Esophagus muscularis mucosa (tissue), 4 donors: Measurements from ENCODE around the gene LRIG2. TPM values are rescaled to one million over a fixed set of nuclear protein-coding genes. Genes with fewer than 3 reads are reported as not detected.

Source experiments
- DNase-seq: peaks from one replicate; pipeline ENCODE4 v3.0.0-alpha.2; 2017; ENCODE audit errors: extremely low spot score
- H3K27ac ChIP-seq, 4 donors: fragments of 200-600 bp; sonication (generic); replicated peaks in 1 of 4; 1 replicate in 3 of 4; 2 replicates in 1 of 4; pipeline ENCODE4 v1.5.1; 2016 to 2019; ENCODE audit warnings: mild to moderate bottlenecking in 1 of 4
- H3K27me3 ChIP-seq, 4 donors: fragments of 200-600 bp; sonication (generic); one replicate each; pipeline versions ENCODE4 v1.5.1 to v1.6.0; 2016 to 2019
- H3K36me3 ChIP-seq, 4 donors: fragments of 200-600 bp; sonication (generic); one replicate each; pipeline ENCODE4 v1.5.1; 2016 to 2019
- H3K4me1 ChIP-seq, 4 donors: fragments of 200-600 bp; sonication (generic); one replicate each; pipeline ENCODE4 v1.5.1; 2016 to 2019
- H3K4me3 ChIP-seq, 4 donors: fragments of 200-600 bp; sonication (generic); 1 replicate in 2 of 4; 2 replicates in 2 of 4; pipeline ENCODE4 v1.5.1; 2016 to 2019; ENCODE audit warnings: mild to moderate bottlenecking in 4 of 4, moderate library complexity in 1 of 4
- H3K9me3 ChIP-seq, 4 donors: fragments of 200-600 bp; sonication (generic); 1 replicate in 3 of 4; 2 replicates in 1 of 4; pipeline ENCODE4 v1.5.1; 2016 to 2019
- EP300 ChIP-seq: sonication (generic); formaldehyde crosslinking; IDR thresholded peaks from one replicate; pipeline ENCODE4 v1.6.1; 2017; ENCODE audit warnings: antibody characterized with exemption
- POLR2A ChIP-seq: fragments of 450-650 bp; IDR thresholded peaks from one replicate; pipeline ENCODE4 v1.6.1; 2017; ENCODE audit warnings: antibody characterized with exemption, moderate library complexity, mild to moderate bottlenecking, low read depth
- POLR2AphosphoS5 ChIP-seq, 2 donors: sonication (generic); formaldehyde crosslinking; IDR thresholded peaks; one replicate each; pipeline ENCODE4 v1.6.1; 2017; ENCODE audit warnings: antibody characterized with exemption in 2 of 2
- WGBS: methylation state at CpG from one replicate; pipeline ENCODE4 v1.1.5; 2018; 5-methylcytosine and 5-hydroxymethylcytosine counted together
- intact Hi-C: fragments of 100-400 bp; cut with DNase I; formaldehyde crosslinking; loops from one replicate; pipeline ENCODE4 v1.15.1; 2023
- total RNA-seq, 4 donors: library from RNA; depleted of rRNA; stranded (reverse); fragments of >200 nt; gene quantifications; one replicate each; pipeline versions ENCODE4 v1.1.0 to v1.2.1, GENCODE V29; 2016
- TF ChIP-seq, protein P1 (sequence below), 3 experiments: fragments of 200-600 bp in 2 of 3; fragments of 450-650 bp in 1 of 3; sonication (generic) in 2 of 3; IDR thresholded peaks; one replicate each; pipeline ENCODE4 v1.5.1; 2017 to 2019; ENCODE audit warnings: antibody characterized with exemption in 3 of 3, mild to moderate bottlenecking in 2 of 3, moderate library complexity in 1 of 3

LRIG2 gene
- total RNA-seq, 4 donors from 2014 or later: 8.9 to 13.9 (median 11.3) TPM

DNA sequence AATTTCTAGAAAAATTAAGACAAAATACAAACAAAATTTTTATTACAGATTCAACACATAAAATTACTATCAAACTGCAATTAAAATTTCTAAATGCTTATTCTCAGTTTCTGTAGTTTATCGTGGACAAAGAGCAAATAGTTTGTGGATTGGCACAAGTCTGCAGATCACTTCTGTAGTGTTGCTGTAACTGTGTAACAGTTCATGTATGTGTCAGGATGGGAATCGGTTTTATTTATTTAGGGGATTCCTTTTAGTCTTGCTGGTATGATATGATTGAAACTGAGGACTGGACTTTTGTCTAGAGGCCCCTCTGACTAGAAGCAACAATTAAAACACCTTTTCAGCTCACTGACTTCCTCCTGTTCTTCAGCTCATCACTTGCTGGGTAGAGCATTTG lies 60.8 kb downstream of the LRIG2 start:
- H3K36me3 ChIP-seq: peaks cover 0 to 8% (median 4%) of the 10 kb centered on the region in 4 donors
- H3K4me1 ChIP-seq: peaks cover 0 to 14% (median 9%) of the 10 kb centered on the region in 4 donors
- no peak overlapping the region for H3K27ac ChIP-seq
- no peaks in the 10 kb centered on the region for H3K9me3 ChIP-seq
- no peaks in the 10 kb centered on the region for H3K27me3 ChIP-seq
- WGBS: 61% methylated on average over 2 of the region's 2 CpGs
- TF ChIP-seq POLR2A (no peak), POLR2AphosphoS5 (IDR thresholded peaks at IDR 0.05) (no peak)
- TF ChIP-seq, protein P1, sequence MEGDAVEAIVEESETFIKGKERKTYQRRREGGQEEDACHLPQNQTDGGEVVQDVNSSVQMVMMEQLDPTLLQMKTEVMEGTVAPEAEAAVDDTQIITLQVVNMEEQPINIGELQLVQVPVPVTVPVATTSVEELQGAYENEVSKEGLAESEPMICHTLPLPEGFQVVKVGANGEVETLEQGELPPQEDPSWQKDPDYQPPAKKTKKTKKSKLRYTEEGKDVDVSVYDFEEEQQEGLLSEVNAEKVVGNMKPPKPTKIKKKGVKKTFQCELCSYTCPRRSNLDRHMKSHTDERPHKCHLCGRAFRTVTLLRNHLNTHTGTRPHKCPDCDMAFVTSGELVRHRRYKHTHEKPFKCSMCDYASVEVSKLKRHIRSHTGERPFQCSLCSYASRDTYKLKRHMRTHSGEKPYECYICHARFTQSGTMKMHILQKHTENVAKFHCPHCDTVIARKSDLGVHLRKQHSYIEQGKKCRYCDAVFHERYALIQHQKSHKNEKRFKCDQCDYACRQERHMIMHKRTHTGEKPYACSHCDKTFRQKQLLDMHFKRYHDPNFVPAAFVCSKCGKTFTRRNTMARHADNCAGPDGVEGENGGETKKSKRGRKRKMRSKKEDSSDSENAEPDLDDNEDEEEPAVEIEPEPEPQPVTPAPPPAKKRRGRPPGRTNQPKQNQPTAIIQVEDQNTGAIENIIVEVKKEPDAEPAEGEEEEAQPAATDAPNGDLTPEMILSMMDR (IDR thresholded peaks at IDR 0.05): no peak
- intact Hi-C loops: no loop called here
- DNase-seq: no peak
- H3K4me3 ChIP-seq: no peak overlapping the region

DNA sequence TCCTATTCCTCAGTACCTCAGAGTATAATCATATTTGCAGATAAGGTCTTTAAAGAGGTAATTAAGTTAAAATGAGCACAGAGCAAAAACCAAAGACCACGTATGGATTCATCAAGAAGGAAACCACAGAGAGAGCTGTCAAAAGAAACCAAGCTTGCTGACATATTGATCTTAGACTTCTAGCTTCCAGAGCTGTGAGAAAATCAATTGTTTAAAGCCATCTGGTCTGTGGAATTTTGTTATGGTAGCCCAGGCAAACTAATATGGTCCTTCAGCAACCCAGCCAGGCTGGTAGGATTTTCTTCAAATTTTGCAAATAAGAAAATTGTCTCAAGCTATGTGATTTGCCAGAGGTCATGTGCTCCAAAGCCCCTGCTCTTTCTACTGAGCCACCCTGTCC lies 62.5 kb downstream of the LRIG2 start:
- H3K27me3 ChIP-seq: no peaks in the 10 kb centered on the region
- DNase-seq: no peak
- peaks cover 0 to 16% (median 10%) of the 10 kb centered on the region in 4 donors for H3K4me1 ChIP-seq
- 88% methylated on average over 1 of the region's 1 CpG for WGBS
- no peak overlapping the region for H3K27ac ChIP-seq
- no peaks in the 10 kb centered on the region for H3K36me3 ChIP-seq
- no peak overlapping the region for H3K4me3 ChIP-seq
- TF ChIP-seq EP300 (no peak), POLR2A (no peak), POLR2AphosphoS5 (IDR thresholded peaks at IDR 0.05) (no peak)
- TF ChIP-seq, protein P1 (IDR thresholded peaks at IDR 0.05): no peak
- intact Hi-C loops: no loop called here
- no peaks in the 10 kb centered on the region for H3K9me3 ChIP-seq

DNA sequence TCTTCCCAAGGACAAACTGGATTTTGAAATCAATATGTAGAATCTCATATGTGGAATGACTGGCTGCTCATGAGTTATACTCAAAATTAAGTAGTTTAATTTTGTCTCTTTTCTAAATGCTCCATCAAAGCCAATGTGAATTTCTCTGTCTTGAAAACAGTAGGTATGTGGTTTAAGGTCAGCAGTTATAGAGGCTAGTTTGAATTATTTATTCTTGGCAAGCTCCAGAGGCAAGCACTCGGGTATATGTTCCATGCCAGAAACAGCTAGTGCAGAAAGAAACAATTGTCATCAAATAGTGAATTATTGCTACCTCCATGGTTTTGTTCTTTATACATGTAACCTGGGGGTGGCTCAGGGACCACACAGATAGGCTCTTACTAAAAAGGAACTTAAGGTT lies 63.5 kb downstream of the LRIG2 start:
- intact Hi-C loops: no loop called here
- DNase-seq: no peak
- TF ChIP-seq EP300: no peak
- TF ChIP-seq POLR2AphosphoS5 (IDR thresholded peaks at IDR 0.05): no peak
- TF ChIP-seq, protein P1 (IDR thresholded peaks at IDR 0.05): no peak
- TF ChIP-seq POLR2A: no peak
- H3K4me3 ChIP-seq: no peak overlapping the region
- H3K9me3 ChIP-seq: no peaks in the 10 kb centered on the region
- peaks cover 0 to 27% (median 20%) of the 10 kb centered on the region in 4 donors for H3K4me1 ChIP-seq
- no peaks in the 10 kb centered on the region for H3K27me3 ChIP-seq
- H3K36me3 ChIP-seq: no peaks in the 10 kb centered on the region
- H3K27ac ChIP-seq: no peak overlapping the region
- 50% methylated on average over 1 of the region's 1 CpG for WGBS

DNA sequence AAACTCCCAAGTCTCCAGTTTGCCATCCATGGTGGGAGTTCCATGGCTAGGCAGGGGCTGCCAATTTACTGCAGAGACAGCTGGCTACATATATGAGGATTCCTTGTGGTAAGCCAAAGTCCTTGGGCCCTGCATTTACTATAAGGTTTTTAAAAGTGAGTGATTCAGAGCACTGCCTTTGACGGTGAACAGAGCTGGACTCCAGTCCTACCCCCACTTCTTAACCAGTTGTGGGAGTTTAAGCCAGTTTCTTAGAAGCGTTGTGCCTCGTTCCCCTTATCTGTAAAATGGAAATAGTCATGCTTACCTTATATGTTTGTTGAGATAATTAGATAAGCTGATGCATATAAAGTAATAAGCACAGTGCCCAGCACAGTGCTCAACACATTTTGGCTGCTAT lies 64.6 kb downstream of the LRIG2 start:
- WGBS: 87% methylated on average over 3 of the region's 3 CpGs
- Histone ChIP-seq H3K27me3 (no peaks in the 10 kb centered on the region), H3K27ac (no peak overlapping the region), H3K36me3 (no peaks in the 10 kb centered on the region), H3K4me1 (peaks cover 2 to 35% (median 31%) of the 10 kb centered on the region in 4 donors), H3K9me3 (no peaks in the 10 kb centered on the region), H3K4me3 (no peak overlapping the region)
- no peak for DNase-seq
- TF ChIP-seq POLR2AphosphoS5 (IDR thresholded peaks at IDR 0.05): no peak
- TF ChIP-seq POLR2A: no peak
- TF ChIP-seq, protein P1 (IDR thresholded peaks at IDR 0.05): no peak
- TF ChIP-seq EP300: no peak
- intact Hi-C loops: no loop called here

DNA sequence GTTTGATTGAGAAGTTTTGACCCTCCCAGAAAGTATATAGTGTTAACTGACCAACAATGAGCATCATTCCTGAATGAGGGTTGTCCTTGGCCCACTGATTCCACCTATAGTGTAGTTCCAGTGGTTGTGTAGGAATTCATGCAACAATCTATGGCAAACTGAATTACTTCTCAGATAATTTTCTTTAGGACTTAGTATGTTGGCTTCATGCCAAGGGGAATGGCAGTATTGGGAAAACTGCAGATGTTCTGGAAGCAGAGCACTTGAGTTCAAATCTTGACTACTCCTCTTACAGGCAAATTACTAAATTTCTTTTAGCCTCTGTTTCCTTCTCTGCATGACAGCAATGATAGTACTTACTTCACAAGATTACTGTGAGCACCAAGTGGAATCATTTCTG lies 65.8 kb downstream of the LRIG2 start:
- intact Hi-C loops: no loop called here
- TF ChIP-seq POLR2A (no peak), POLR2AphosphoS5 (IDR thresholded peaks at IDR 0.05) (no peak), EP300 (no peak)
- TF ChIP-seq, protein P1 (IDR thresholded peaks at IDR 0.05): no peak
- no peak for DNase-seq
- Histone ChIP-seq H3K27me3 (no peaks in the 10 kb centered on the region), H3K36me3 (no peaks in the 10 kb centered on the region), H3K27ac (no peak overlapping the region), H3K4me1 (peaks cover 8 to 45% (median 40%) of the 10 kb centered on the region in 4 donors), H3K4me3 (no peak overlapping the region), H3K9me3 (no peaks in the 10 kb centered on the region)
